GOT3 (cell line): Measurements from ENCODE around the gene HPGDS.
"Not testable (repeated sequence)": the region's sequence is repeated elsewhere in the genome, so short reads cannot be mapped to it uniquely, and the experiment has no call there.

Source experiments
- DNase-seq: peaks from one replicate; lab custom pipeline; 2025; ENCODE audit warnings: mixed read lengths; lab: John Stamatoyannopoulos, UW

Gene HPGDS

DNA sequence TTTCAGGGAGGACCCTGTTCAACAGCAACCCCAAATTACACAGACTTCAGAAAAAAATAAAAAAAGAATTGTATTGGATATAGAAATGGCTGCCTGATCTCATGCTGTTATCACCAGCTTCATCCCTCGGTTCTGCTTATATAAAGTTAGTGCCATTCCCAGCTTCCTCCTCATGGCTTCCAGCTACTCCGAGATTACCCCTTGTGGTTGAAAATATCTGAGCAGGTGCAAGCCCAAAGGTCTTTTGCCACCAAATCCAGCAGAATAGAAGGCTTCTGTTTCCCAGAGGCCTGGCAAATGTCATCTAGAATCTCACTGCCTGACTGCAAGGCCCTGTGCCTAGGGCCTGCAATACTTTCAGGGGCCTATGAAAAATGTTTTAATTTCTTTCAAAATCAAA lies 13.8 kb upstream of the HPGDS start:
- no peak for DNase-seq

DNA sequence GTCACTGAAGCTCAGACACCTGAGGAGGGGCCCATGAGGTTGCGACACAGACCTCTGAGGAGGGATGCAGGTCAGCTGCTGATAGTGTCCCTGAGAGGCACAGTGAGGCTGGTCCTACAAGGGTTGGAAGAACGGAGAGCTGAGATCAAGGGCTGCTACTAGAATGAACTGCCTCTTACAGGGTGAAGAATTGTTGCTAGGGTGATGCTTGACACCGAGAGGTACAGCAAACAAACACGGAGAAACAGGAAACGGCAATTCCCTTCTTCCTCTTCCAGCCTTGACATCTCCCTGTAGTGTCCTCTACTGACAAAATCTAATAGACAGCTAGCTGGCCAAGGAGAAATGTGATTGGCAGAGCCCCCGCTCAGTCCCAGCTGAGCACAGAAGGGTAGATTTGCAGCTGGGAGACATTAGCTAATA lies 11.8 kb upstream of the HPGDS start:
- DNase-seq = no peak

DNA sequence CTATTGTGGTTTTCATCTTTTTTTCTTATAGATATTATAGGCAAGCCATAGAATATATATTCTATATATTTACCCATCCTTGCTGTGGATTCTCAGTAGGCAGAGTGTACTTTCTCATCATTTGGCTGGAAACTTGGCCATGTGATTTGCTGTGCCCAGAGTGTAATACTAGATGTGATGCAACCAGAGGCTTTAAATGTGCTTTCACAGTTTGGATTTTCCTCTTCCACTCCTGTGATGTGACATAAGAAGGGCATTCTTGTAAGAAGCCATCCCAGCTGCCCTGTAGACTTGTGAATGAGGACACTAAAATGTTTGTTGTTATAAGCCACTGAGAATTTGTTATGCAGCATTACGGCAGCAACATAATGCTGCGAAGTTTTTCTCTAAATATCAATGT lies 10.4 kb upstream of the HPGDS start:
- DNase-seq = no peak

DNA sequence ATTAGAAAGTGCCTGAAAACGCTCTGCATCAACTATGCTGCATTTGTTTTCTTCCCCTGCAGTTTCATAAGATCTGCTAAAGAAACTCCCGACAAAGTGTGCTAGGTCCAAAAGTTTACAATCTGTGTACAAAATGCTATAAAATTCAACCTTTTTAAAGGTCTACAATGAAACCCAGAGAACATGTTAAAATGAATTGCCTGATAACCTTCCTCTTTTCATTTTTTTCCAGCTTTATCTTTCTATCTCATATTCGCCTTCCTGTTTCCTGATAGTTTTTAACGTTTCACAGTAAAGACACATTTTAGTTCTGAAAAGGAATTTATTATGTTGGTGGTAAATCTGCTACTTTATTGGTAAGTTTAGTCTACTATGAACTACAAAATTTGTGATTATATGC lies 9.5 kb upstream of the HPGDS start:
- DNase-seq = no peak

DNA sequence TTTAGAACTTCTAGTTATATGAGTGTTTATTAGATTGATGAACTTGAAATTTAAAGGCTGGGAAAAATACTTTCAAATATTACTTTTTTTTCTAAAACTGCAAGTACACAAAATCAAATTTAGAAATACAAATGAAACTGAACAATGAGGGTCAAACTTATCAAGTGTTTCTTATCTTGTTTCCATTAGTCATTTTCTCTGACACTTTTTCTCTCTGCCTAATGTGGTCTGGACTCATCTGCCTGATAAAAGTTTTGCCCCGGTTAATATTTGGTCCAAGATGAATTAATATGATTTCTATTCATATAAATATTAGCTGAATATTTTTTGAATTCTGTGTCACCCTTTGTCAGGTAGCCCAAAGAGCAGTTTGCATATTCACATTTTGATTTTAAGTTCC lies 8.7 kb upstream of the HPGDS start:
- no peak for DNase-seq

DNA sequence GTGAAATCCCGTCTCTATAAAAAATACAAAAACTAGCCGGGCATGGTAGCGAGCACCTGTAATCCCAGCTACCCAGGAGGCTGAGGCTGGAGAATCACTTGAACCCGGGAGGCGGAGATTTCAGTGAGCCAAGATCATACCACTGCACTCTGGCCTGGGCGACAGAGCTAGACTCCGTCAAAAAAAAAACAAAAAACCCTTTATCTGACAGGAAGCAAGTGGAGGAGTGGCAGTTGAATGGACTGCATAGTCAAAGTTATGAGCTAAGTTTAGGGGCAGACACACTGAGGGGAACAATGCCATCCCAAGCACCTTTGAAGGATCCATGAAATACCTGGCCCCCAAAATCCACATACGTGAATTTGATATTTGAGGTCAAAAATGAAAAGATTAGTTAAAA lies 7.5 kb upstream of the HPGDS start:
- DNase-seq = no peak

DNA sequence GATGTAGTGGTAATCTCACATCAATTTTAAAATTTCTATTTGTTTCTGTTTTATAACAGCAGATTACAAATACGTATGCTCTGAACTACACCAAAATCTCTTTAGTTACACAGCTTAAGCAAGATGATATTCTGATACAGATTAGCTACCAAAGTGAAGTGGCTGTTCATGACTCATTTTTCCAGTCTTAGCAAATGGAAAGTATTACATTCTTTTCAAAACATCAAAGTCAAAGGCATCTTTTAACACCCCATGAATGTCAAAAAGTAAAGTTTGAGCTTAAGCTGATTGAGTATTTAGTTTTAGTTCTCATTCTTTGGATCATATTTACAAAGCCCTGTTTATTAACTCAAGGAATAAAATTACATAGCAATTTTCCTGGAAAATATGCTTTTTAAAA lies 6.6 kb upstream of the HPGDS start:
- no peak for DNase-seq

DNA sequence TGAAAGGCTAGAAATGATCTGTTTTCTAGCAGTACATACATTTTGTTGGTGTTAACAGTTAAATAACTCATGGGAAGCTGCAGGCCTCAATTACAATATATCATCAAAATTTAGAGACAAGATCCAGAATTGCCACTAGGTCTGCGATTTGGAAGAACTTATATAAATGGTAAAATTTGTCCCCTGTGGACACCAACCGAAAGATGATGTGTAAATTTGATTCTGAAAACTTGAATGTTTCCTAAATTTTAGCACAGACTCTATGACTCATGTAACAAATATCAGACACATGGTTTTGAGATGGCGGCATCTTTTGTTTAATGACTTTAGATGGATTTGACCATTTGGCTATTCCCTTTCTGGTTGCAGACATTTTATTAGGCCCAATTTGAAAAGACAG lies 6.0 kb upstream of the HPGDS start:
- no peak for DNase-seq

DNA sequence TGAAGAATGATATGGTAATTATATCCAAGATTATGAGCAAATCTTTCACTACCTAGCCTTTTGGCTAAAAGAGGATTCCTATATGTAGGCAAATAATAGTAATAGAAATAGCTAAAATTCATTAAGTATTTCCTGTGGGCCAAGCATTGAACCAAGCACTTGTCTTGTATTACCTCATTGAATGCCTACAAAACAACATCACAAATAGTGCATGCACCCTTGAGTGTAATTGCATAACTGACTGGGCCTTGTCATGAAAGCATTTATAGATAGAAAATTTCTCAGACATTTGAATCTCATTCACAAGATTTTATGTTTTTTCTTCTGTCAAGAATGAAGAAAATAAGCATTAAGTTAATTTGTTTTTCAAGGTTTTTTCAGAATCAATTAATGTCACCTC lies 3.9 kb upstream of the HPGDS start:
- DNase-seq = no peak

DNA sequence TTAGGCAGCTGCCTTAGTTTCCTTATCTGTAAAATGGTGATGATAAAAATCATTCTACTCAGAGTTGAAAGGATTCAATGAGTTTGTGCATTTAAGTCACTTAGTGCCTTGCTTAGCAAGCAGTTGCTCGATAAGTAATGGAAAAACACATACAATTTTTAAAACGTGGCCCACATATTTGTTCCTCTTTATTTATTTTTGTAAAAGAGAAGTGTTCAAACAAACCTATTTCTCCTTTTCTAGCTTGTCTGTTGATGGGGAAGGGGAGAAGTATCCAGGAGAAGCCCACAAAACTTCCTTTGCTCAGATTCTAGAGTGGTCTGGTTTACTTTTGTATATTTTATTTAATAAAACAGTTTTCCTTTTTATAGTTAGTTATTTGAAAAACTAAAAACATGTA lies 3.3 kb upstream of the HPGDS start:
- no peak for DNase-seq

DNA sequence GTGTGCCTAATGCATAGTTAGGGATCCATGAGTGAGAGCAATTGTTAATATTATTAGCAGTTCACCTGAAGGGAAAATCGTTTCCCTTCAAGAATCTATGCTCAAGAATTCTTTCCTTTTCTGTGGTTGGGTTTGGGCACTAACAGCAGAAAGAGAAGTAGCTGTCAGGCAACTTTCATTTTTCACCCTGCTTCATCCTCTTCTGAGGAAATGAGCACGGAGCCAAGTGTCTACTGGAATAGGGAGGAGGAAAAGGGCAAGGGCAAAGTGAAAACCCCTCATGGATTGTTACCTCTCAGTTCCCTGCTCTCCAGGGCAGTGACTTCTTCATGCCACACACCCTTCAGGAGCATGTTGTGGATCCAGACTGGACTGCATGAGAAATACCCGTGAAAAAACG lies 2.6 kb upstream of the HPGDS start:
- no peak for DNase-seq

DNA sequence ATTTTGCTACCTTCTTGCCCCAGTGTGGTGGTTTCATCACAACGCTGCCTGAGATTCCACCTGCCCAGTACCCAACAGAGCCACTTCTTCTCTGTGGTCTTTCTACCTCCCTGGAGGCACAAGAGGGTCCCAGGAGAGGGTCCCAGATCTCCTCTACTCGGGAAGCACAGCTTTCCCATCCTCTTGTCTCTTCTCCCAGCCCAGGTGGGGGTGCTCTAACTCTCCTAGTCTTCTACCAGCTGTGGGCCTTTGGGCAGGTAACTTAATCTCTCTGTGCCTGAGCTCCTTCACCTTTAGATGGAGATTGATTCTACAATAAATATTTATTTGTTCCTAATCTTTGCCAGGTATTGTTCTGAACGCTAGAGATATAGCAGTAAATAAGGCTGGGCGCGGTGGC lies 1.8 kb upstream of the HPGDS start:
- no peak for DNase-seq

DNA sequence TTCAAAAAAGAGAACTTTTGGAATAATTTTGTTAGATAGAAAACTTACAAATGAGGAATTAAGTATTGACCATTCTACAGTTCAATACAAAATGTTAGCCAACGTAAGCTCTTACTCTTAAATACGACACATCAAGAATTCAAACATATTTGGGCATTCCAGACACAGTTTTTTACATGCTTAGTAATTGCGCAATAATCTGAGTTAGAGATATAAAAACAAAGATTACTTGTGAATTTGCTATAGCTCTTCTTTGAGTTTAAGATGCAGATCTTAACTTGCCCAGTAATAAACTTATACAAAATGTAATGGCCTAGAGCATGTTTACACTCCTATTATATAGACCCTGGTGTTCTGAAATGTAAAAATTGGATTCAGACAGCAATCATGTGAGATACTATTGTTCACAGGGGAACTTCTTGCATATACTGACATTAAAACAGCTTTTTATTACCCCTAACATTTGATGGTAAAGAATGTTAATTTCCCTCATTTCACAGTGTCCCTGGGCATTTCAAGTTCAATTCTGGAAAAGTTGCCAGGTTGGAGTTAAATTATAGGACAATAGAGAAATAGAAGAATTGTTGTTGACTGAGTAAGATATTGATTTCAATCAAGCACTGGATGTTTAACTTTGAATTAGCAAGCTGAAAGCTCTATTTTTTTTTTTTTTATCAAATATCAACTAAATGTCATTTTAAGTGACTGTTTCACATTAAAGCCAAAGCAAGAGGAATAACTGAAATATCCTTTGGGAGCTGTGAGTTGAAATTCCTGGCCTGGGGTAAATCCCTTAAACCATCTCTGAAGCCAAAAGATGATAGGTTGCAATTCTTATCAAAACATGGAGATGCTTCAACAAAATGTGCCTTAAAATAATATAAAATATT lies 910 bp downstream of the HPGDS start:
- no peak for DNase-seq

DNA sequence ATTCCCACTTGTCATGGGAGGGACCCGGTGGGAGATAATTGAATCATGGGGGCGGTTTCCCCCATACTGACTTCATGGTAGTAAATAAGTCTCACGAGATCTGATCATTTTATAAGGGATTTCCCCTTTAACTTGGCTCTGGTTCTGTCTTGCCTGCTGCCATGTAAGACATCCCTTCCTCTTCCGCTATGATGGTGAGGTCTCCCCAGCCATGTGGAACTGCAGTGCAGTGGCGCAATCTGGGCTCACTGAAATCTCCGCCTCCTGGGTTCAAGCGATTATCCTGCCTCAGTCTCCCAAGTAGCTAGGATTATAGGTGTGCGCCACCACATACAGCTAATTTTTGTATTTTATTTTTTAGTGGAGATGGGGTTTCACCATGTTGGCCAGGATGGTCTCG lies 2.9 kb downstream of the HPGDS start:
- DNase-seq = no peak

DNA sequence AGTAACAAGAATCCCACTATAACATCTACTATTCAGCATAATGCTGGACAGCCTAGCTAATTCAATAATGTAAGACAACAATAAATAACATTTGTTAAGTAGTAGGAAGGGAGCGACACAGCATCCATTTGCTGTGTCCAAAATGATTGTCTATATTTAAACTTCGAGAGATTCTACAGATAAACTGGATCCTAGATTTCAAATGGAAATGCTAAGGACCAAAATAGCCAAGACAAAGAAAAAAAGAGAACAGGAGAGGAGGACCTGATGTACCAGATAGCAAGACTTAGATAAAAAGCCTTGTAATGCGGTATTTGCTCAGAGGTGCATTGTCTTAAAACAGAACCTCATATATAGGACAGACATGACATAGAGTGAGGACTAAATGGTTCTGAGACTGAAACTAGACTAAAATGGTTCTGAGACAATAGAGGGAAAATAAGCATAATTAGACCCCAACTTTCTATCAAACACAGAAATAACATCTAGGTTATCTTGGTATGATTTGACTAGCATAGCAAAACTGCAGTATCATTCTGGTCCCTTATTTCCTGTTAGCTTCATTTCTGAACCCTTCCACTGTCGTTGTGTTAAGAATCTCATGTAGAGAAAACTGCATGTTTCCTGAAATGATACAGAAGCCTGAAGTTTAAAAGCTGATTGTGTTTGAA lies 3.8 kb downstream of the HPGDS start:
- DNase-seq = no peak

DNA sequence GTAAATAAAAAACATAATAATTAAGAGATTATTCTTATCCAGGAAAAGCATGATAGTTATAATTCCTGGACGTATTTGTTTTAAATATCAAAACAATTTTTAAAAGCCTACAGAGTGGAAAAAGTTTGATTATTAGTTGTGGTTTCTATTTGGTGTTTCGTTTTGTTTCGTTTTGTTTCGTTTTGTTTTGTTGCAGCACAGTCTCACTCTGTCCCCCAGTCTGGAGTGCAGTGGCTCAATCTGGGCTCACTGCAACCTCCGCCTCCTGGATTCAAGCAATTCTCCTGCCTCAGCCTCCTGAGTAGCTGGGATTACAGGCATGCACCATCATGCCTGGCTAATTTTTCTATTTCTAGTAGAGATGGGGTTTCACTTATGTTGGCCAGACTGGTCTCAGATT lies 5.8 kb downstream of the HPGDS start:
- DNase-seq = not testable (repeated sequence)

DNA sequence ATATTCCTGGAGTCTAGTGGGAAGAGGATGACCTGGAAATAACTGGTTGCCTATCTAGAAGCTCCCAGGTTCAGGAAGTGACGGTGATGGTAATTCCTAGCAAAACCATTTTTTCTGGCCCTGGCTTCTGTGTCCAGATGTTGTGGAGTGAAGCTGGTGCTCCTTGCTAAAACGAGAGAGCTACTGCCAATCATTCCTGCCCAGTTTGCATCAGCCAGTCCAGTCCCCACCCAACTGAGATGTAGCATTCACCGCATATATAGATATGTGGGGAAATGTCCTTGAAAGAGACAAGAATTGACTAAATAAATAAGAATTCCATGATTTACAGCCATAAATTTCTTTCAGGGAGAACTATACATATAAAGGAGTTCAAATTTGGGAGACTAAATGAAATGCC lies 6.3 kb downstream of the HPGDS start:
- no peak for DNase-seq

DNA sequence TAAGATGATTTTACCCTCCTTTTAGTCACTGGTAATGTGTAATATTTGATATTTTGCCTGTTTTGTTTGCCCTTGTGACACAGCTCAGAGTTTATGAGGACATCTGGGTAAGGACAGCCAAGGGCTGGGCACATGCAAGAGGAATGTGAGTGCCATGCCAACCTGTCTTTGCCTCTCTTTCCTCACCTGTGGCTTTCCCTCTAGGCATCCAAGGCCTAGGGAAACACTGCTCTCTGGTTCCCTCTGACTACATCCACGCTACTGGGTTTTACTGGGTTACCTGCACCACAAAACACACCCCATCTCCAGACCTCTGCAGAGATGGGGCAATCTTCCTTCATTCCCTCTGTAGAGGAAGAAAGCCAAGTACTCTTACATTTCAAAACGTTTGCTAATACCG lies 7.7 kb downstream of the HPGDS start:
- no peak for DNase-seq

DNA sequence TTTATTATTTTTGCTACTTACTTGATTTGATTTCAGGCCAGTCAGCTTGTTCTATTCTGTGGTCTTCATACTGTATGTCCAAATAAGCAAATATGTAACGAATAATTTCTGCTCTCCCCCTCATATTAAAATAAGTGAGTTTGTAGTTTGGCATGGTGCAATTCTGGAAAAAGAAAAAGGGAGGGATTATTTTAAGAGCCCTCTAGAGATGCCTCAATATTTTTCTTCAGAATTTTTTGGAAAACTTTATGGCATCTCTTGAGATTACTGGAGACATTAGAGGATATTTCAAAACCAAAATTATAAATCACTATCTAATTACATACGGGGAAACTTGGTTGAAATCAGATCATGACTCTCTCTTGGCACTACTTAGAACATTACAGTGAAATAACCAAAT lies 8.2 kb downstream of the HPGDS start:
- DNase-seq = no peak

DNA sequence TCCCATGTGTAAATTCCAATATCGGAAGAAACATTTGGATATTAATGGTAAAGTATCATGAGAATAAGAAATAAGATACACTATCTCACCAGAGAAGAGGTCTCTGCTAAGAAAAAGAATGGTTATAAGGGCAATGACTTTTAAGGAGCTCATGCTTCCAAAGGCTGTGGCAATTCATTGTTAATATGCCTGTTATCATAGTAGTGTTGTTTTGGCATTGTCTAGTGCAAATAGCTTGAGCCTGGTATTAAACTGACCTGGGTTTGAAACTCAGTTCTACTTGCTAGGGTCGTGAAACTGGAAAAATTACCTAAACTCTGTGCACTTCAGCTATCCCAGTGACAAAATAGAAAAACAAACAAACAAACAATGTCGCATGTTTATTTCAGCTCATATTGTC lies 8.8 kb downstream of the HPGDS start:
- DNase-seq = no peak

DNA sequence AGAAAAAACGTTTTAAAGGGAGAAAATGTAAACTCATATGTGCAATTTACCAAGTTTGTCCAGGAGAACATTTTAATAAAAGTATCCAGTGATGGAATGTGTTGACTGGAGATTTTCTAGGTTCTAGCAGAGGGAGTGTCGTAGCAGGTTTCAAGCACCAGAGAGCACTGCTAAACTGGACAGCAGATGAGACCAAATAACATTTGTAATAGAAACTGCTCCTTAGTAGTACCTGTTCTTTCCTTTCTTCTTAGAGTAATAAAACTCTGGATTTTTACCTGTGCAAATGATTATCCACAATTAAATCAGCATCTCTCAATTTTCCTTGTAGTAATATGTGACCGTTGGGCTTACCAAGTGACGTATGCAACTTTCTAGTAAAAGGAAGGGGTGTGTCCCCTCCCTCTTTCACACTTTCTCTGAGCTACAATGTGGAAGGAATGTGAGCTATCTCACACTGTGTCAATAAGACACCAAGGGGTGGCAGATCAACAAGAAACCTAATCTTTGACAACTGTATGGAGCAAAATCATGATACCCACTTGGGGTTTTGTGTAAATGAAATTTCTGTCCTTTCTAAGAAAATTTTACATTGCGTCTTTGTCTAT lies 9.5 kb downstream of the HPGDS start:
- DNase-seq = no peak

DNA sequence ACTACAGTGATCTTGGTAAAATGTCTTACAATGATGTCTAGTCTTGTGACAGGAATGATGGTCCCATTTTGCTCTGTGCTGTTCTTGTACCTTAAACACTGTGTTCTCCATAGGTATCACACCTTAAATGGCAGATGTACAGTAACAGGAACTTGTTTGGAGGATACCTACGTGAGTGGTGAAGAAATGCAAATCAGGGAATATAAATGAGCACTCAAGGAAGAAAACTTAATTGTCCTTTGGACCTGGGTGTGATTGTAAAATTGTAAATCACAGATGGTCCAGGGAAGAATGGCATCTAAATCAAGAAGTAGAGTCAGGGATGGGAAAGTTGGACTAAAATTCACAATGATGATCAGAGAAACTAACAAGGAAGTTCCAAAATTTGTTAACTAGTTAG lies 12.7 kb downstream of the HPGDS start:
- no peak for DNase-seq

DNA sequence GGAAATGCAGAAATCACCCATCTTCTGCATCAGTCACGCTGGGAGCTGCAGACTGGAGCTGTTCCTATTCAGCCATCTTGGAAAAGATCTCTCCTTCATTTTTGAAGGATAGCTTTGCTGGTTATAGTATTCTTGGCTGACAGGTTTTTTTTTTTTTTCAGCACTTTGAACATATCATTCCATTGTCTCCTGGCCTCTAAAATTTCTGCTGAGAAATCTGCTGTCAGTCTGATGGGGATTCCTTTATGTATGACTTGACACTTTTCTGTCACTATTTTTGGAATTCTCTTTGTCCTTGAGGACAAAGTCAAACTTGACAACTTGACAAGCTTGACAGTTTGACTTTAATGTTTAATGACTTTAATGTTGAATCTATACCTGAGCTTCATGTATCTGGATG lies 16.8 kb downstream of the HPGDS start:
- no peak for DNase-seq
